NCI-H510A treated with DMSO at 0.1 percent for 48 hours (cell line): Measurements from ENCODE around the gene NPHP3.
"Not testable (repeated sequence)": the region's sequence is repeated elsewhere in the genome, so short reads cannot be mapped to it uniquely, and the experiment has no call there.

Experiments used
- DNase-seq: peaks from one replicate; lab custom pipeline; 2025; lab: John Stamatoyannopoulos, UW

NPHP3 gene

GRCh38 chr3:132641837-132642538 lies 80.2 kb downstream of the NPHP3 start:
- DNase-seq, result peak; percentile 67

DNA sequence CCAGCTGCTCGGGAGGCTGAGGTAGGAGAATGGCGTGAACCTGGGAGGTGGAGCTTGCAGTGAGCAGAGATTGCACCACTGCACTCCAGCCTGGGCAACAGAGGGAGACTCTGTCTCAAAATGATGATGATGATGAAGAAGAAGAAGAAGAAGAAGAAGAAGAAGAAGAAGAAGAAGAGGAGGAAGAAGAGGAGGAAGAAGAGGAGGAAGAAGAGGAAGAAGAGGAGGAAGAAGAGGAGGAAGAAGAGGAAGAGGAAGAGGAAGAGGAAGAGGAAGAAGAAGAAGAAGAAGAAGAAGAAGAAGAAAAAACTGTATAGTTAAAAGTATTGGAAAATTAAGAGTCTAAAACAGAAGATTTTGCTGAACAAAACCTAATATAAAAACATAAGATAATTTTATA lies 80.8 kb downstream of the NPHP3 start:
- not testable (repeated sequence) for DNase-seq

GRCh38 chr3:132638706-132639105 lies 83.5 kb downstream of the NPHP3 start:
- no peak for DNase-seq

DNA sequence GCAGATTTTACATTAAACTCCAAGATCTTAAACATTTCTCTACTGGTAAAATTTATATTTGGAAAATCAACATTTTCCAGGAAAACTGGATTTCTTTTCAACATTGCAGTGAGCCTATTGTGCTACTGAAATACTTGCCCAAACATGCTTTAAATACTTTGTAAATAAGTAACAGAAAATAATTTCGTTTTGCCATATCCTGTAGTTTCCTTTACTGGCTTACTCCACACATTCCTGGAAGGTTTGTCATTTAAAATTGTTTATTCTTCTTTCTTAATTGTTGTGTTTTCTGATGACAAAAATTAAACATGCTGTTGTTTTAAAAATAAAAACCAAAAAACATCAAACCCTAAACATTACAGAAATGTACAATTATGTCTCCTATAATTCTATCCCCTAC lies 84.6 kb downstream of the NPHP3 start:
- no peak for DNase-seq

DNA sequence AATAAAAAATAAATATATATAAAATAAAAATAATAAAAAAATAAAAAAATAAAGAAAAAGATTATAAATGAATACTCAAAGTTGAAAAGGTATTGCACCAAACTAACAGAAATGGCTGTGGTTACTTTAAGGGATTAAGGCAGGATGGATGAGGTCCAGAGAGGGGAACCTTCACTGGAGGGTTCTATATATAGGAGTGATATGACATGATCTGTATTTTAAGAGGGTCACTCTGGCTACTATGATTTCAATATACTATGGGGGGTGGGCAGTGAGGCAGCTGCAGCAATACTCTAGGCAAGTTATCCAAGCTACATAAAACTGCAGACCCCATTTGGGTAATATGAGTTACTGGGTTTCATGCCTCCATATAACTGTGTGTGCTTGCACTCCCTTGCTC lies 87.2 kb downstream of the NPHP3 start:
- no peak for DNase-seq
